ENCODE data around the gene RAB8B. TPM values are rescaled to one million over a fixed set of nuclear protein-coding genes. Genes with fewer than 3 reads are reported as not detected.

RAB8B gene
- total and polyA plus RNA-seq, 9 of the 15 experiments (the other 6 are each of a cell fraction or from before 2014, with no cell fraction given) = 7.8 to 32.1 (median 24.2) TPM

- TF ChIP-seq, protein P1, sequence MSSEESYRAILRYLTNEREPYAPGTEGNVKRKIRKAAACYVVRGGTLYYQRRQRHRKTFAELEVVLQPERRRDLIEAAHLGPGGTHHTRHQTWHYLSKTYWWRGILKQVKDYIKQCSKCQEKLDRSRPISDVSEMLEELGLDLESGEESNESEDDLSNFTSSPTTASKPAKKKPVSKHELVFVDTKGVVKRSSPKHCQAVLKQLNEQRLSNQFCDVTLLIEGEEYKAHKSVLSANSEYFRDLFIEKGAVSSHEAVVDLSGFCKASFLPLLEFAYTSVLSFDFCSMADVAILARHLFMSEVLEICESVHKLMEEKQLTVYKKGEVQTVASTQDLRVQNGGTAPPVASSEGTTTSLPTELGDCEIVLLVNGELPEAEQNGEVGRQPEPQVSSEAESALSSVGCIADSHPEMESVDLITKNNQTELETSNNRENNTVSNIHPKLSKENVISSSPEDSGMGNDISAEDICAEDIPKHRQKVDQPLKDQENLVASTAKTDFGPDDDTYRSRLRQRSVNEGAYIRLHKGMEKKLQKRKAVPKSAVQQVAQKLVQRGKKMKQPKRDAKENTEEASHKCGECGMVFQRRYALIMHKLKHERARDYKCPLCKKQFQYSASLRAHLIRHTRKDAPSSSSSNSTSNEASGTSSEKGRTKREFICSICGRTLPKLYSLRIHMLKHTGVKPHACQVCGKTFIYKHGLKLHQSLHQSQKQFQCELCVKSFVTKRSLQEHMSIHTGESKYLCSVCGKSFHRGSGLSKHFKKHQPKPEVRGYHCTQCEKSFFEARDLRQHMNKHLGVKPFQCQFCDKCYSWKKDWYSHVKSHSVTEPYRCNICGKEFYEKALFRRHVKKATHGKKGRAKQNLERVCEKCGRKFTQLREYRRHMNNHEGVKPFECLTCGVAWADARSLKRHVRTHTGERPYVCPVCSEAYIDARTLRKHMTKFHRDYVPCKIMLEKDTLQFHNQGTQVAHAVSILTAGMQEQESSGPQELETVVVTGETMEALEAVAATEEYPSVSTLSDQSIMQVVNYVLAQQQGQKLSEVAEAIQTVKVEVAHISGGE (CRISPR knock-in tag; IDR thresholded peaks at IDR 0.05) = peak in 1 of 3 experiments; percentile 11; a peak in 1 of 6 replicates
- TF ChIP-seq CHD1 (IDR thresholded peaks at IDR 0.05; ENCODE audit: low read length) = peak; percentile 23
- TF ChIP-seq ARNT (IDR thresholded peaks at IDR 0.05) = 0 out of 4 replicates have a peak, but pooled peaks of 1 of the 2 experiments have one; percentile 43
- 0 out of 2 replicates have a peak, but pooled peaks have one; percentile 33 for TF ChIP-seq TRIM28 (IDR thresholded peaks at IDR 0.05)
- 0 out of 2 replicates have a peak, but pooled peaks have one; percentile 34 for TF ChIP-seq NBN (IDR thresholded peaks at IDR 0.05; ENCODE audit: low read depth)
- TF ChIP-seq CEBPG (CRISPR knock-in tag; IDR thresholded peaks at IDR 0.05) = no peak
- TF ChIP-seq CEBPG (tag; conservative IDR thresholded peaks at IDR 0.05 in 1 of 2, IDR thresholded peaks at IDR 0.05 in 1 of 2) = peak; percentile 22 to 44; a peak in 2 of 4 replicates
- TF ChIP-seq, protein P2, sequence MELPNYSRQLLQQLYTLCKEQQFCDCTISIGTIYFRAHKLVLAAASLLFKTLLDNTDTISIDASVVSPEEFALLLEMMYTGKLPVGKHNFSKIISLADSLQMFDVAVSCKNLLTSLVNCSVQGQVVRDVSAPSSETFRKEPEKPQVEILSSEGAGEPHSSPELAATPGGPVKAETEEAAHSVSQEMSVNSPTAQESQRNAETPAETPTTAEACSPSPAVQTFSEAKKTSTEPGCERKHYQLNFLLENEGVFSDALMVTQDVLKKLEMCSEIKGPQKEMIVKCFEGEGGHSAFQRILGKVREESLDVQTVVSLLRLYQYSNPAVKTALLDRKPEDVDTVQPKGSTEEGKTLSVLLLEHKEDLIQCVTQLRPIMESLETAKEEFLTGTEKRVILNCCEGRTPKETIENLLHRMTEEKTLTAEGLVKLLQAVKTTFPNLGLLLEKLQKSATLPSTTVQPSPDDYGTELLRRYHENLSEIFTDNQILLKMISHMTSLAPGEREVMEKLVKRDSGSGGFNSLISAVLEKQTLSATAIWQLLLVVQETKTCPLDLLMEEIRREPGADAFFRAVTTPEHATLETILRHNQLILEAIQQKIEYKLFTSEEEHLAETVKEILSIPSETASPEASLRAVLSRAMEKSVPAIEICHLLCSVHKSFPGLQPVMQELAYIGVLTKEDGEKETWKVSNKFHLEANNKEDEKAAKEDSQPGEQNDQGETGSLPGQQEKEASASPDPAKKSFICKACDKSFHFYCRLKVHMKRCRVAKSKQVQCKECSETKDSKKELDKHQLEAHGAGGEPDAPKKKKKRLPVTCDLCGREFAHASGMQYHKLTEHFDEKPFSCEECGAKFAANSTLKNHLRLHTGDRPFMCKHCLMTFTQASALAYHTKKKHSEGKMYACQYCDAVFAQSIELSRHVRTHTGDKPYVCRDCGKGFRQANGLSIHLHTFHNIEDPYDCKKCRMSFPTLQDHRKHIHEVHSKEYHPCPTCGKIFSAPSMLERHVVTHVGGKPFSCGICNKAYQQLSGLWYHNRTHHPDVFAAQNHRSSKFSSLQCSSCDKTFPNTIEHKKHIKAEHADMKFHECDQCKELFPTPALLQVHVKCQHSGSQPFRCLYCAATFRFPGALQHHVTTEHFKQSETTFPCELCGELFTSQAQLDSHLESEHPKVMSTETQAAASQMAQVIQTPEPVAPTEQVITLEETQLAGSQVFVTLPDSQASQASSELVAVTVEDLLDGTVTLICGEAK (IDR thresholded peaks at IDR 0.05) = peak; percentile 70; the same call in 1 of the 2 replicates
- TF ChIP-seq, protein P2 (CRISPR knock-in tag; IDR thresholded peaks at IDR 0.05) = no peak
- peak; percentile 12; the same call in 1 of the 2 replicates for TF ChIP-seq FOXM1 (IDR thresholded peaks at IDR 0.05; ENCODE audit: low read depth)
- no peak for TF ChIP-seq FOXM1 (CRISPR knock-in tag; IDR thresholded peaks at IDR 0.05; ENCODE audit: low read depth)
- no peak for TF ChIP-seq ZKSCAN1 (IDR thresholded peaks at IDR 0.05; ENCODE audit: low read depth, low read length)
Measured at GRCh38 chr15:63276342-63277037, 87.1 kb downstream of the RAB8B start (continued).
